Erythroblast (primary cell): Measurements from ENCODE around the gene TOR4A.

ENCODE experiments used
- GATA1 ChIP-seq: IDR thresholded peaks from 2 replicates; pipeline ENCODE4 v1.6.1; 2011; ENCODE audit warnings: low read depth, mild to moderate bottlenecking, control low read depth, low read length, moderate library complexity
- POLR2A ChIP-seq: IDR thresholded peaks from 2 replicates; pipeline ENCODE4 v1.6.1; 2011; ENCODE audit warnings: mild to moderate bottlenecking, low read length

- TF ChIP-seq POLR2A: no peak
- no peak for TF ChIP-seq GATA1
Measured at GRCh38 chr9:137264067-137264466, 13.5 kb upstream of the TOR4A start.
